ENCODE data around the gene SLC28A1. TPM values are rescaled to one million over a fixed set of nuclear protein-coding genes. Genes with fewer than 3 reads are reported as not detected.

SLC28A1 gene
- total RNA-seq, 4 donors from 2014 or later, result 0.21 to 0.43 TPM; not detected in 2

DNA sequence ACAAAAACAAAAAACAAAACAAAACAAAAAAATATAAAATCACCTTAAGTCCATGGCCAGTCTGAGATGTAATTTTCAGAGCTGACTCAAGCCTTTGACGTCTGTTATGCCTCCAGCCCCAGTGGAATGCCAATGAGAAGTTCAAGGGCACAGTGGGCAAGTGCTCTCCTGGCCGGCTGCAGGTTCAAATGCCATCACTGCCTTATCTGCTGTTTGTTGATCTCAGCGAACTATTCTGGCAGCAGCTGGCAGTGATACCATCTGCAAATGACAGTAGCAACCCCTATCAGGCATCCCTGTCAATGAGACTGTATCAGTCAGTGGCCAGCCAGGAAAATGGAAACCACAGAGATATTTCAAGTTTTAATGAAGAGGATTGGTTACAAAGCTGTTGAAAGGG is 86.4 kb downstream of the SLC28A1 start:
- no peak for TF ChIP-seq POLR2A (IDR thresholded peaks at IDR 0.05)
- TF ChIP-seq, protein P1, sequence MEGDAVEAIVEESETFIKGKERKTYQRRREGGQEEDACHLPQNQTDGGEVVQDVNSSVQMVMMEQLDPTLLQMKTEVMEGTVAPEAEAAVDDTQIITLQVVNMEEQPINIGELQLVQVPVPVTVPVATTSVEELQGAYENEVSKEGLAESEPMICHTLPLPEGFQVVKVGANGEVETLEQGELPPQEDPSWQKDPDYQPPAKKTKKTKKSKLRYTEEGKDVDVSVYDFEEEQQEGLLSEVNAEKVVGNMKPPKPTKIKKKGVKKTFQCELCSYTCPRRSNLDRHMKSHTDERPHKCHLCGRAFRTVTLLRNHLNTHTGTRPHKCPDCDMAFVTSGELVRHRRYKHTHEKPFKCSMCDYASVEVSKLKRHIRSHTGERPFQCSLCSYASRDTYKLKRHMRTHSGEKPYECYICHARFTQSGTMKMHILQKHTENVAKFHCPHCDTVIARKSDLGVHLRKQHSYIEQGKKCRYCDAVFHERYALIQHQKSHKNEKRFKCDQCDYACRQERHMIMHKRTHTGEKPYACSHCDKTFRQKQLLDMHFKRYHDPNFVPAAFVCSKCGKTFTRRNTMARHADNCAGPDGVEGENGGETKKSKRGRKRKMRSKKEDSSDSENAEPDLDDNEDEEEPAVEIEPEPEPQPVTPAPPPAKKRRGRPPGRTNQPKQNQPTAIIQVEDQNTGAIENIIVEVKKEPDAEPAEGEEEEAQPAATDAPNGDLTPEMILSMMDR (IDR thresholded peaks at IDR 0.05), result no peak

DNA sequence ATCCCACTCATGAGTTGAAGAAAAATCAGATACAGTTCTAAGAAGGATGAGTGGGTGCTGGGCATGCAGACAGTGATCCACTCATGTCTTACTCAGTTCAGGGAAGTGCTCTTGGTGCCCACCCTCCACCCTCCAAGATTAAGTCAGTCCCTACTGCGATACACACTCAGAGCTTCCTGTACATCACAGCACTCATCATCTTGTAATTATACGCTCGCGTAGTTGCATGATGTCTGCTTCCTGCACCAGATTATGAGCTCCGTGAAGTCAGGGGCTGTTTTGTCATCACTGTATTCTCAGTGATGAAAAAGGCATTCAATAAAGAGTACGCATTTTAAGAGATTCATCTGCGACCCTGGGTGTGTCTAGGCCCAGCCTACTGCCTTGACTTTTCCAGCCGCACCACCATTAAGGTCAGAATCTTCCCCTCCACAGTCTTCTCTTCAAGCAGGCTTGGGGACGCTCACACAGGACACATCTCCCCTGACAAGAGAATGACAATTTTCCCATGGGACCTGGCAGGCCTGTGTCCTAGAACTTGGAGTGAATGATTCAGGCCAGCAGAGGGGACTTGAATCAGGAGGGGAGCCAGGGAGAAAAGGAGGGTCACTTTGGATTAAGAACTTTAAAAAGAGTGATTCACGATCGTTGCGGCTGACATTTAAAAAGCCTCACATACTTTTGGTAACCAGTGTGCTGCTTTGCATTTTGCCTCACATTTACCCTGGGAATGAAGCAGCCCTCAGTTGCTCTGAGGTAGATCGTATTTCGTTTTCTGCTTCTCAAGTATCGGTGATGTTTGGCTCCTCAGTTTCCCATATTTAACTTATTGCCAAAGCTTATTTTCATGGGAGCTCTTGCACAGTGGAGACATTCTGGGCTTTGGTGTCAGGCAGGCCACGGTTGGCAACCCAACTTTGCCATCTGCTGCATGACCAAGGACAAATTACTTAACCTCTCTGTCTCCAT is 89.3 kb downstream of the SLC28A1 start:
- no peak for DNase-seq
- intact Hi-C loops (cut with DNase I; ENCODE audit: low total_unique reads), result loop anchor here (10.0 kb wide), 1 partner anchor 51 kb away; no protein-coding TSS in a partner anchor
- Histone ChIP-seq H3K36me3 (no peaks in the 10 kb centered on the region), H3K4me3 (no peak overlapping the region), H3K27me3 (no peaks in the 10 kb centered on the region), H3K4me1 (no peaks in the 10 kb centered on the region), H3K27ac (no peak overlapping the region), H3K9me3 (no peaks in the 10 kb centered on the region)
- TF ChIP-seq, protein P1 (IDR thresholded peaks at IDR 0.05), result no peak
- no peak for TF ChIP-seq POLR2A (IDR thresholded peaks at IDR 0.05)

More for the DNA sequence above, 86.4 kb downstream of the SLC28A1 start:
- Histone ChIP-seq H3K36me3 (no peaks in the 10 kb centered on the region), H3K27ac (no peak overlapping the region), H3K4me1 (no peaks in the 10 kb centered on the region), H3K9me3 (no peaks in the 10 kb centered on the region), H3K27me3 (no peaks in the 10 kb centered on the region), H3K4me3 (no peak overlapping the region)
- no peak for DNase-seq
- intact Hi-C loops (cut with DNase I; ENCODE audit: low total_unique reads), result loop anchor here (10.0 kb wide), 1 partner anchor 54 kb away; no protein-coding TSS in a partner anchor

DNA sequence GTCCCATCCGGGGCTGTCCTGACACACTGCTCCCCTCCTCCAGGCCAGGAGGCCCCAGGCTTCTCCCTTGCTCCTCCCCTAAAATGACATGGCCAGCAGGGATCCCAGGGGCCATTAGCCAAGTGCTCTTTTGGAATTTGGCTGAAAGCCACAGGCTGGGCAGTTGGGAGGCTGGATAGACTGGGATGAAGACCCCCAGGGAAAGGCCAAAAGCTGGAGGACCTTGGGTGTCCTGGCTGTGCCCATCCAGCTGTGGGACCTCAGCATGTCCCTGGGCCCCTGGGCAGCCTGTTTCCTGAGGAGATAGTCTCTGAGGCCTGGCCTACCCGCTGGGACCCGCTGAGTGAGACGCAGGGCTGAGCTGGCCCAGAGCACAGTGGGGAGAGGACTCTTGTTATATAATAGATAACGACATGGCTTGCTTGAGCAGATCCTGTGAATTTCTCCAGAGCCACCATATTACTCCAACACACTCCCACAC is 91.4 kb downstream of the SLC28A1 start:
- Histone ChIP-seq H3K9me3 (no peaks in the 10 kb centered on the region), H3K36me3 (no peaks in the 10 kb centered on the region), H3K27me3 (no peaks in the 10 kb centered on the region), H3K27ac (no peak overlapping the region), H3K4me1 (no peaks in the 10 kb centered on the region), H3K4me3 (no peak overlapping the region)
- no peak for TF ChIP-seq POLR2A (IDR thresholded peaks at IDR 0.05)
- TF ChIP-seq, protein P1 (IDR thresholded peaks at IDR 0.05), result no peak
- intact Hi-C loops (cut with DNase I; ENCODE audit: low total_unique reads), result loop anchor here (10.0 kb wide), 1 partner anchor 49 kb away; no protein-coding TSS in a partner anchor
- DNase-seq, result no peak

DNA sequence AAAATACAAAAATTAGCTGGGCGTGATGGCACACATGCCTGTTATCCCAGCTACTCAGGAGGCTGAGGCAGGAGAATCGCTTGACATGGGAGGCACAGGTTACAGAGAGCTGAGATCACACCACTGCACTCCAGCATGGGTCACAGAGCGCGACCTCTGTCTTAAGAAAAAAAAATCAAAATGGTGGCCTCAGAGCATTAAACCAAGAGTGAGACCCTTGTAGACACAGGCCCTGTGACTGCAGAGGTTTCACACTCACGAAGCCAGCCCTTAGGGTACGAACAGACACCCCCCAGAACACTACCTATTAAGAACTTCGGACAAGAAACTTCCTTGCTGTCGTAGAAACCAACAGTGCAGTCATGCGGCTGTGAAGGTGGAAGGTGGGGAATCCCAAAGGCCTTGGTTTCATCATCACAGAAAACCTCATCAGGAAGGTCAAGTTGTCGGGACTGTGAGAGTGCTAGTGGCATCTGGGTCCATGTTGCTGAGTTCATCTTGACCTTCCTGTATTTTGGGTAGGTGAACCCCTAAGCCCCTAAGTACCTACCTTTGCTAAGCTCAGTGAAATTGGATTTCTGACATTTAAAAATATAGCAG is 92.4 kb downstream of the SLC28A1 start:
- intact Hi-C loops (cut with DNase I; ENCODE audit: low total_unique reads), result loop anchor here (10.0 kb wide), 1 partner anchor 48 kb away; no protein-coding TSS in a partner anchor
- H3K9me3 ChIP-seq, result no peaks in the 10 kb centered on the region
- TF ChIP-seq, protein P1 (IDR thresholded peaks at IDR 0.05), result no peak
- no peak for TF ChIP-seq POLR2A (IDR thresholded peaks at IDR 0.05)
- no peaks in the 10 kb centered on the region for H3K36me3 ChIP-seq
- H3K4me3 ChIP-seq, result no peak overlapping the region
- H3K27ac ChIP-seq, result no peak overlapping the region
- no peak for DNase-seq
- H3K4me1 ChIP-seq, result no peaks in the 10 kb centered on the region
- H3K27me3 ChIP-seq, result no peaks in the 10 kb centered on the region
